Measurements from ENCODE around the gene MGMT. TPM values are rescaled to one million over a fixed set of nuclear protein-coding genes. Genes with fewer than 3 reads are reported as not detected.

Gene MGMT
- 12.1 to 13.9 TPM (median 13.0 TPM) in 3 replicates for total RNA-seq
- long read RNA-seq, transcript MGMT-201 (5 exons, 1,759 nt) = major isoform, 27 of 33 reads
- long read RNA-seq, partial matches to known transcripts = 3 of 33 reads
- long read RNA-seq, other reads (novel, unspliced or antisense) = 3 of 33 reads

GRCh38 chr10:129466703-129467358 is at the start of gene MGMT:
Gene MGMT (plus strand): TSS chr10:129467241.
- Mint-ChIP-seq H3K36me3 (ENCODE audit: low read depth) (no peaks in the 10 kb centered on the region), H3K4me3 (ENCODE audit: unreplicated experiment) (peak within 1 kb of the TSS; percentile 65), H3K9me3 (ENCODE audit: low read depth) (no peaks in the 10 kb centered on the region), H3K27ac (ENCODE audit: unreplicated experiment) (peak within 1 kb of the TSS; percentile 65), H3K4me1 (ENCODE audit: low read depth) (peaks cover 4% of the 10 kb centered on the region), H3K27me3 (ENCODE audit: low read depth) (peaks cover 2% of the 10 kb centered on the region)
- no peak for TF ChIP-seq CTCF (IDR thresholded peaks at IDR 0.05)
- DNase-seq (ENCODE audit: low spot score) = no peak

DNA sequence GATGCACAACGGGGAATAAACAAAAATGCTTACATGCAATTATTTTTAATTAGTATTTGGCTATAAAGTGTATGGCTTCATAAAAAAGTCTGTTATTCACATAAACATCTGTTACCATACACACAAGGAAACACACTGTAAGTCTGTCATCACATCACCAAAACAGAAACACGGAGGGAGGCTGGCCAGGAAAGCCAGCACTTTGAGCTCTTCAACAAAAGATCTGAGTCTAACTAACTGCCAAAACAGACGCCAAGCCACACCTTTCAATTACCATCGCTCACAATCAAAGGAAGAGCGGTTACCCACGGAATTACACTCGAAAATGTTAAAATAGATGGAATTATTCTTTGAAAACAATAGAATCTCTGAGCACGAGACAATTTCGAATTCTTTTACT is 49.2 kb upstream of the MGMT start:
- Mint-ChIP-seq H3K4me1 (ENCODE audit: low read depth) (peaks cover 3% of the 10 kb centered on the region), H3K27ac (ENCODE audit: unreplicated experiment) (no peak overlapping the region), H3K27me3 (ENCODE audit: low read depth) (peaks cover 17% of the 10 kb centered on the region), H3K9me3 (ENCODE audit: low read depth) (no peaks in the 10 kb centered on the region), H3K4me3 (ENCODE audit: unreplicated experiment) (no peak overlapping the region), H3K36me3 (ENCODE audit: low read depth) (no peaks in the 10 kb centered on the region)
- no peak for DNase-seq (ENCODE audit: low spot score)
- TF ChIP-seq CTCF (IDR thresholded peaks at IDR 0.05) = no peak

GRCh38 chr10:129418496-129419225 is 48.4 kb upstream of the MGMT start:
- peaks cover 3% of the 10 kb centered on the region for H3K4me1 Mint-ChIP-seq (ENCODE audit: low read depth)
- no peak for TF ChIP-seq CTCF (IDR thresholded peaks at IDR 0.05)
- no peaks in the 10 kb centered on the region for H3K36me3 Mint-ChIP-seq (ENCODE audit: low read depth)
- H3K4me3 Mint-ChIP-seq (ENCODE audit: unreplicated experiment) = no peak overlapping the region
- peaks cover 17% of the 10 kb centered on the region for H3K27me3 Mint-ChIP-seq (ENCODE audit: low read depth)
- no peak for DNase-seq (ENCODE audit: low spot score)
- H3K27ac Mint-ChIP-seq (ENCODE audit: unreplicated experiment) = no peak overlapping the region
- H3K9me3 Mint-ChIP-seq (ENCODE audit: low read depth) = no peaks in the 10 kb centered on the region

DNA sequence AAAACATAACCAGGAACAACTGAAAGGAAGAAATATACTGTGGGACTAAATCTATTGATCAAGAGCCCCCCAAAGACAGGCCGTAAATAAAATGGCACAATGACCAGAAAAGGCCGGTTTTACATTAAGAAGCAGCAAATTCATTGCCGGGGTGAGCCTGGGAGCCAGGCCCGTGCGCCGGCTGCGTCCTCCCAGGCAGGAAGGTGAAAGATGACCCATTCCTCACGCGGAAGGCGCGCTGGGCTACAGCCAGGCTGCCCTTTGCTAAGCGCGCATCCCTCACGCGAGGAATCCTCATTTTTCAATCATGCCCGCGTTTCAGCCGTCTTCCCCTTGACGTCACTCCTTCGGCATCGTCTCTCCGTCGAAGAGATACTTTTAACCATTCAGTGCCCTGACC is 47.6 kb upstream of the MGMT start:
- no peak for TF ChIP-seq CTCF (IDR thresholded peaks at IDR 0.05)
- H3K27ac Mint-ChIP-seq (ENCODE audit: unreplicated experiment) = no peak overlapping the region
- no peaks in the 10 kb centered on the region for H3K36me3 Mint-ChIP-seq (ENCODE audit: low read depth)
- DNase-seq (ENCODE audit: low spot score) = no peak
- H3K4me3 Mint-ChIP-seq (ENCODE audit: unreplicated experiment) = no peak overlapping the region
- H3K27me3 Mint-ChIP-seq (ENCODE audit: low read depth) = peaks cover 17% of the 10 kb centered on the region
- peaks cover 3% of the 10 kb centered on the region for H3K4me1 Mint-ChIP-seq (ENCODE audit: low read depth)
- no peaks in the 10 kb centered on the region for H3K9me3 Mint-ChIP-seq (ENCODE audit: low read depth)

GRCh38 chr10:129421399-129422010 is 45.5 kb upstream of the MGMT start:
- no peak for DNase-seq (ENCODE audit: low spot score)
- Mint-ChIP-seq H3K27ac (ENCODE audit: unreplicated experiment) (no peak overlapping the region), H3K36me3 (ENCODE audit: low read depth) (no peaks in the 10 kb centered on the region), H3K9me3 (ENCODE audit: low read depth) (no peaks in the 10 kb centered on the region), H3K4me1 (ENCODE audit: low read depth) (peaks cover 3% of the 10 kb centered on the region), H3K27me3 (ENCODE audit: low read depth) (peaks cover 9% of the 10 kb centered on the region), H3K4me3 (ENCODE audit: unreplicated experiment) (no peak overlapping the region)
- TF ChIP-seq CTCF (IDR thresholded peaks at IDR 0.05) = no peak

Data from chondrocyte (in vitro differentiated cells).